A204.1 (cell line): ENCODE results near the gene ADORA3.

Experiments used
- FAIRE-seq: peaks from 2 replicates; lab custom pipeline; 2012; peaks lifted over from hg19 to GRCh38; lab: Jason Lieb, UNC

Gene ADORA3

DNA sequence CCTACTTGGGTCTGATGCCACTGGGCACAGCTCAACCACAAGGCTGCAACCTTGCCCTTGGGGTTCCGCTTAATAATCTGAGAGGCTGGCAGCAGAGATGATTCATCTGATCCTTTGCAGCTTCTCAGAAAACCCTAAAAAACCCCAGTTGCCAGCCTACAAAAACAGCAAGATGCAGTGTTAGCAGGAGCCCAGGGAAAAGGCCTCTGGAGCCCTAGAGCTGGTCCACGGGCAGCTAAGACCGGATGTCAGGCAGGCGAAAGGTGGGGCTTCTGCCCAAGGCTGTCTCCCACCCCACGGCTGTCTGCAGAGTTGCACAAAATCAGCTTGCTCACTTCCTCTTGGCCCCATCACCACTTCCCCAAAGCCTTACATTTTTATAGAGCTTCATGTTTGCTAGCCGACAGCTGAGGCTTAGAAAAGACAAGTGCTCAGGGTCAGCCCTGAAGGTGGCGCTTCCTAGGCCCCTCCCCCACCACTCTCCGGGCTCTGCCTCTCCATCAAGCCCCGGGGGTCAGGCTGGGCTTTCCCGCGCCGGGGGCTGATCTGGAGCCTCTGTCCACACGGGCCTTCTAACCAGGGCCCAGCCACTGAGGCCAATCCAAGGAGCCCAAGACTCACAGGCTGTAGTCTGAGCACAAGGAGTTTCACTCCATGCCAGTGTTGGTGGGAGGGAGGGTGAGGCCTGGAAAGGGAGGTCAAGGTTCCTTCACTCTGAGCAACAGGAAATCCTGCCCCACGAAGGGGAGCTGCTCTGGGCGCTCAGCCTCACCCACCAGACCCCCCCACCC, 4.2 kb upstream of the ADORA3 start:
- no peak for FAIRE-seq

DNA sequence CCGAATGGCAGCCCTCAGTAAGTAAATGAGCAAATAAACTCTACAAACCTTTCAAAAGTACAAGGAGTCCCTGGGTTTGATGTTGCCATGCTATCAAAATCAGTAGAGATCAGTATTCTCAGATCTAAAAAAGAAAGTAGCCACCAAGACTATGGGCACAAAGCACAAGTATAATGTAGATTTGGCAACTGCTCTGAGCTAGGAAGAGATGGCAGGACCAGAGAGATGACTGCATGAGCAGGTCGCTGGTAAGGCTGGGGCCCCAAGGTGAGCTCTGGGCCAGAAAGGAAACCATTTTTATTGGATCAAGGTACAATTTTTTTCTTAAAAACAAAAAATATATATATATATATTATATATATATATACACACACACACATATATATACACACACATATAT, 3.1 kb upstream of the ADORA3 start:
- no peak for FAIRE-seq

DNA sequence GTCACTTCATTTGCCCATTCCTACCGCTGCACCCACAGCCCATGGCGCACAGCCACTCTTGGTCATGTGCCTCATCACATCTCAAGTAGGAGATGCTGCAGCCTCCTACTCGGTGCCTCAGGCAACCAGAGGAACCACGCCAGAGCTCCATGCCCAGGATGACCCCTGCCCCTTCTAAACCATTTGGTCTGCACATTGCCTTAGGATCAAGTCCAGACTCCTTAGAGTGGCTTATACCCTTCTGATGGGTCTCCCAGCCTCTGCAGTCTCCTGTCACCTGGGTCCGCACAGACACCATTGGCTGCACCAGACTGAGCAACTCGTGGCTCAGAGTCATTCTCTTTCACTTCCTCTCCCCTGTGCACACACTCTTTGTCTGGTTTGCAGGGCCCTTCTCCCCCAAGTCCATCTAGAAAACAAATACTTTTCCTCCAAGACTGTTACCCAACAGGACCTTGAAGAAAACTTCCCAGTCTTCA, 2.2 kb upstream of the ADORA3 start:
- no peak for FAIRE-seq

DNA sequence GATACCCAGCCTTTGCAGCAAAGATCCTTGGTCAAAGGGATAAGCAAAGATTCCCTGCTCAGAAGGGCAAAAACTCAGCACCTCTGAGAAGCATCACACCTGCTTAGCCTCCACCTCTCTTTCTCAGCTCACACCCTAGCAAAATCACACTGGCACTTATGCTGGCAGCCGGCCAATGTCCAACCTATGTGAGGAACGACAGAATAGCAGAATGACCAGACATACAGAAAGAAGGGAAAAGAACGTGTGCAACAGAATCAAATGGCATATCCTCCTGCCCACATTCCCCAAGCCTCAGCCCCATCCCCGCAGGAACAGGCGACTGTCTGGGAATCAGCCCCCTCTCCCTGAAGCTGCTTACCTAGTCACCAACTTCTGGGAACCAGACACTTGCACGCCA, 664 bp upstream of the ADORA3 start:
- FAIRE-seq = no peak

DNA sequence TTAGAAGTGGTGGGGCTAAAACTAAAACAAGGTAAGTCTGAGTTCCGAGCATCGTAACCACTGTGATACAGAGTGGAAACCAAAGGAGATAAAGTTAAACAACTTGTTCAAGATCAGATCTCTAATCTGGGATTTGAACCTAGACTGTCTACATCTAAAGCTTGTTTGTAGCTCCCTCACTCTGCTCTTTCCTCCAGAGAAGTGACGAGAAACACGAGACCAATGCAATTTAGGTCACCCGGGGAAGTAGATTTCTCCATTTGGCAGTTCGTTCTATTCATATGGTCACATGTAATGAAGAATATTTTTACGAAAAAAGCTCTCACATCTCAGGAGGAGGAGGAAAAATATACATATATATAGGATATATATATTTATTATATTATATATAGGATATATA, 1.8 kb downstream of the ADORA3 start:
- FAIRE-seq = no peak

DNA sequence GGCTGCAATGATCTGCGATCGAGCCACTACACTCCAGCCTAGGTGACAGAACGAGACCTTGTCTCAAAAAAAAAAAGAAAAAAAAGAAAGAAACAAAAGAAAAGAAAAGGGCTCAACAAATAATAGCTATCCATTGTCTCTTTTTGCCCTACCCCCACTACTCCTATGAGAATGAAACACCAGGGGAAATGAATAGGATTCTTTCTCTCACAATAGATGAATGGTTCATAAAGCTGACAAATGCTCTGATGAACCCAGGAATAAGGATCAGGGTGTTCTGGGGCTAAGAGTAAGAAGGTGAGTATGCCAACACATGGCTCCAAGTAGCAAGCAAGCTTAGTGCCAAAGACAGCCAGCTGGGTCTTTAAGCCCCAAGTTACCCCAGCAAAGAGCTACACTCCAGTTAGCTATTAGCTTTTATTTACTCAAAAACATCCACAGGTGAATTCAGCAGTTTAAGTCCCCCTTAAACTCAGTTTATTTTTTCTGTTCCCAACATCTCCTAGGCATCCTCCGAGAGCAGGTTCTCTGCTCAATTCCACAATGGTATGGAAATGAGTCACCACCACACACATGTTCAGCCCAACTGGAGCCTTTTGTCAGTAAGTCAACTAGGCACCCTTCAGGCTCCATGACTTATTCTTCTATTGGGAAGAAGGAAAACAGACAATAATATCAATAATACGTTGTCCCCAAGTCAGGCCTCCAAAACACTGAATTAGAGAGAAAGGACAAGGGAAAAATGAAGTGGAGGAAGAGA, 4.2 kb downstream of the ADORA3 start:
- FAIRE-seq = no peak

DNA sequence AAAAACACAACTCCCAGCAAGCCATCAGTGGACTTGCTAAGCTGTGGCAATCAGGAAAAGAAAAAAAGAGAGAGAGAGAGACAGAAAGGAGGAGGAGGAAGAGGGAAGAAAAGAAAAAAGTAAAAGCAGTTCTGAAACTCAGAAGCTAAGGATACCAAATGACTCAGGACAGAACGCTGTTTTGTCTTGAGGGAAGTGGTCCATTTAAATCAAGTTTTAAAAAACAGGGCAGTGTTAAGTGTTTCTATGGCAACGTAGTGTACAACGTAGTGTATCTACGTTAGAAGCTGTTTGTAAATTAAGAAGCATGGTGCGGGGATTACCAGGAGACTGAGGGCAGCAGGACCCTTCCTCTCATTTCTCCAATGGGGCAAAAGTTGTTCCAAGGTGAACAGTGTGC, 5.8 kb downstream of the ADORA3 start:
- FAIRE-seq = no peak

DNA sequence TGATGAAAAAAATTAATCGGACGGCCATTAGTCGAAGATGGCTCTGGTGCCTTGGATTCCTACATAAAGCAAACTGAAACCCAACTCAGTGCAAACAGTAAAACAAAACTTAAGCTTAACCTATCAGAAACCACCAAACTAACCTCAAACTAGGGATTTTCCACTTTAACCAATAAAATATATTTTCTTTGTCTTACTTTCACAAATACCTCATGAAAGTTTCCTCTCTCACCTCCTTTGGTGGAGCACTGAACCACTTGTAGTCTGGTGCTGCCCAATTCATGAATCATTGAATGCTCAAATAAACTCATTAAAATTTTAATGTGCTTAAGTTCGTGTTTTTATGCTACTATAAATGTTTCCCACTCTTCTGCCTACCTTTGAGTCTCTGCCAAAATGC, 7.0 kb downstream of the ADORA3 start:
- FAIRE-seq = no peak

DNA sequence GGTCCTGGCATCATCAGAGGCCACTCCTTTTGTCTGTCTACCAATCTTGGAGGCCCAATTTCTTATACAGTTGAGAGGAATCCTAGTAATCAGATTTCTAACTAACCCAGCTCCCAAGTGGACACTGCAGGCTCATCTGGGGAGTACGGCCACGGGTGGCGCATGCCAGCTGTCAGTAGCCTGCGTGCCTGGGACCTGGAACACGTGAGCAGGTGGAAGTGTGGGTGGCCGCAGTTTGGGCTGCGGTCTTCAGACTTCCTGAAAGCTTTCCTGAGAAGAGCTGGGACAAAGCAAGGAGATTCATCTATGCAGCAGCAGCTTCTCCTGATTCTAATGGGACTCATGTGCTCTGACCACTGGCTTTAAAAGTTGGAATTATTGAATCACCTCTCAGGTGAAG, 12.4 kb downstream of the ADORA3 start:
- FAIRE-seq = no peak

DNA sequence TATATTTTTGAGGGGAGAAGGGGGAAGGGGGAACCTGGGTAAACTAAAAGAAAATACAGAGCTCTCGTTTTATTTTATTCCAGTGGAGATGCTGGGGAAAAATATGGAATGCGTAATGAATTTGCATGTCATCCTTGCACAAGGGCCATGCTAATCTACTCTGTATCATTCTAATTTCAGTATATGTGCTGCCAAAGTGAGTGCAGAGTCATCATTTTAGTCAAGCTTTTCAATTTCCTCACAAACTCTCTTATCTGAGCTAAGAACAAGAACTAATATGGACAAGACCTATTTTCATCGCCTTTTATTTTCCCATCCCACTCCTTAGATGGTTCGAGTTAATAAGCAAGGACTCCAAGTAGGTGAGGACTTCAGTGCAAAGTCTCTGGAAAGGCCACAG, 13.2 kb downstream of the ADORA3 start:
- FAIRE-seq = no peak

DNA sequence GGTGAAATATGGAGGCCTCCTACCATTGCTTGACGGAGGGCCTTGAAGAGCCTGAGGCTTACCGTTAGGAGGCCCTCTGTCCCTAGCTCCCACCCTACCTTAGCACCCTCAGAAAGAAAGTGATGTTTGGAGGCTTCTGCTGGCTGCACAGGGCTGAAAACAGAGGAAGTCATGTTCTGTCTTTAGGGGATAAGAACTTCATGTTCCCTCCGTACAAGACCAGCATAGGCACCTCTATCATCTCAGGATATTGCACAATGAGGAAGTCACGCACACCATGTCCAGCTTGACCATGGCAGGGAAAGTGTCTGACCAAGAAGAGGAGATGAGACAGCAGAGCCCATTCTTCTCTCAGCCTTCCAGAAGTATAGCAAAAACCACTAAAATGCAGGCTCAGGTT, 13.8 kb downstream of the ADORA3 start:
- no peak for FAIRE-seq

DNA sequence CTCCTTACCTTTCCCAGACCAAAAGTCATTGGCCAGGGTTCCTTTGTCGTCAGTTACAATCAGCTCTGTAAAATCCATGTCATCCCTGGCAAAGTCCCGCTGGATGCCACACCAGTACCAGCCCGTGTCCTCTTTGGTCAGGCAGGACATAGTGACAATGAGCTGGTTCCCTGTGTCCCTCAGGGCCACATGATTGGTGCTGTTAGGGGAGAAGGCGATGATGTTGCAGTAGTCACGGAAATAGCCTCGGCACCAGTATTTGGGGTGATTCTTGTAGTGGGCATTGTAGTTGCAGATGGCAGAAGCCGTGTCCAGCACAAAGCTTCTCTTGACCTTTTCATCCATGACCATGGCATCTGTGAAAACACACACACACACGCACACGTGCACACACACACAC, 14.8 kb downstream of the ADORA3 start:
- FAIRE-seq = no peak

DNA sequence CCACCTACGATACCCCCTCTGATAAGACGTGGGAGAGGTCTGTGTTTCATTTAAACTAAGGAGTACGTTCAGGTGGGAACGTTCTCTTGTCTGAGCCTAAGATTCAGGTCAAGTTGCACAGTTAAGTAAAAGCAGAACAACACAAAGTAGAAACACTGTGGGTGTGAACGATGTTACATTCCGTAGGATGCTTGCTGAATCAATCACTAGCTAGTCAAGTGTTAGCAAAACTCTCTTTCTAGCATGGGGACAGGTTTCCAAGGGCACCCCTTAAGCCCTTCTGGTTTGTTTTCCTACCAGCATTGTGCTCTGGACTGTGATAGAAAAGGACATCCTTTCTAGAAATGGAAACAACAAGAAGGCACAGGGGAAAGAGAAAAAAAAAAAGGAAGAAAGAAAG, 16.3 kb downstream of the ADORA3 start:
- FAIRE-seq = no peak

DNA sequence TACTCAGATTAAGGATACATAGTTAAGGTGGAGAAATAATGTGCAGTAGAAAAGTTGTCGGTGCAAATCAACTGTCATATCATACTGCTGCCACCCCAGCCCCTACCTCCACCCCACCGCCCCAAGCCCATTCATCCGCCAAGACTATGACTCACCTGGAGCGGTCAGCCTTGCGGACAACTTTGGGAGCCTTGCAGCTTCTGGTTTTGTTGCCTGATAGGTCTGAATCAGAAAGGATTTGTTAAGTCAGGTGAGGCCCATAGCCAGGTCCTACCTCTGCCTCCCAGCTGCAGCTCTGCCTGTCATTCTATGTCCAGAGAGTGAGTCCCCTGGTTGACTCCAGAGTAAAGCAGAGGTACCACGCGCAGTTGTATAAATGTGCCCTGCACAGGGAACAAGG, 17.0 kb downstream of the ADORA3 start:
- FAIRE-seq = no peak

DNA sequence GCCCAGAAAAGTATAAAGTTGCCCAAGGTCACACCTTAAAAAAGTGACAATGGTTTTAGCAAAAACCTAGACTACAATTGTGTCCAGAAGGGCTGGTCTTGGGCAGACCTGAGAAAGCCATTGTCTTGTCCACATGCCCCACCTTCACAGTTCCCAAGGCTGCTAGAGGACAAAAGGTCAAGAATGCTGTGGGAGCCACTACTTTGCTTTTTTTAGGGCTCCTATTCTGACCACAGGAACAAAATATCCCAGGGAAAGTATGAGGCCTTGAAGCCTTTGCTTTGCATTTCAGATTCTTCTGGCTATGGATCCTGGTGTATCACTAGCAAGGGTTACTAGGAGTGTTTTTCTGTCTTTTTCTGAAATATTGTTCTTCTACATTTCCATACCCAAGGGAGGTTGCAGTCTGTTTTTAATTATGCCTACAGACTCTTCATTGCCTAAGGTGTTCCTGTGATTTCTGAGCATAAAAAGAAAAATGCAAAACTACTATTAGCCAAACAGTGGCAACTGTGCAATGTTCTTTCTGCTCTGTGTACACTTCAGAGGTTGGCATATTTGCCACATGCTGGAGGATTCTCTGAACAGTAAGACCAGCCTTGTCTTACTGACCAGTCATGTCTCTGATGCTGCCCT, 18.9 kb downstream of the ADORA3 start:
- FAIRE-seq = no peak

DNA sequence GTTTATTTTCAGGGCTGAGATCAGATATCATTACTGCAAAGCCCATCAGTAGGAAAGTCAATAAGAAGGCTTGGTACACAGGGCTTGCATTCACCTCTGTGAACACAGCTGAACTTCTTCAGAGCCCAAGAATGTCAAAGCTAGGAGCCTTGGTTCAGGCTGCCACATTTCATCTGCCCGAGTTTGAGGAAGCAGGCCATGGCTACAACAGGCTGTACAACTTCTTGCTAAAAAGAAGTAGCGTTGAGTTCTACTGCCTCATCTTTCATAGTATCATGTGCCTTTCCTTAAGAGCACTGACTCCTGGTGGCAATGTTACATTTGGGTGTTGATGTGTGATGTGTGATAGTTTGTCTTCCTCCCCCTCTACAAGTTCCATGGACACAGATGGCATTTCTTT, 19.6 kb downstream of the ADORA3 start:
- FAIRE-seq = no peak

DNA sequence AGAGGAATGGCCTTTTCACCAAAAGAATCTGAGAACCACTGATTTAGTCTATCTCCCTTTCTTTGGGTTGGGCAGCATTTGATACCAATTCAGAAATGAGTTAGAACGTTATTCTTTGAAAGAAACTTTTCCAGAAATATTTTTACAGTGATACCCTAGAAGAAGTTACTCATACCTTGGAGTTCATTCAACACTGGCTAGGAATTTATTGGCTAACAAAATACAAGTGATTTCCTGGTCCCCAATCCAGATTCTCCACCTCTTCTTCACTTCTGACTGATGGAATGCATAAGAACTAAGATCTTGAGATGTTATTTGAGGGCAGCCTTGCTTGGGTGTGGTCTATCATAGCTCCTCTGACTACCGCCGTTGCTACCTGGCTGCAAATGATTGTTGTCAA, 20.3 kb downstream of the ADORA3 start:
- FAIRE-seq = no peak

DNA sequence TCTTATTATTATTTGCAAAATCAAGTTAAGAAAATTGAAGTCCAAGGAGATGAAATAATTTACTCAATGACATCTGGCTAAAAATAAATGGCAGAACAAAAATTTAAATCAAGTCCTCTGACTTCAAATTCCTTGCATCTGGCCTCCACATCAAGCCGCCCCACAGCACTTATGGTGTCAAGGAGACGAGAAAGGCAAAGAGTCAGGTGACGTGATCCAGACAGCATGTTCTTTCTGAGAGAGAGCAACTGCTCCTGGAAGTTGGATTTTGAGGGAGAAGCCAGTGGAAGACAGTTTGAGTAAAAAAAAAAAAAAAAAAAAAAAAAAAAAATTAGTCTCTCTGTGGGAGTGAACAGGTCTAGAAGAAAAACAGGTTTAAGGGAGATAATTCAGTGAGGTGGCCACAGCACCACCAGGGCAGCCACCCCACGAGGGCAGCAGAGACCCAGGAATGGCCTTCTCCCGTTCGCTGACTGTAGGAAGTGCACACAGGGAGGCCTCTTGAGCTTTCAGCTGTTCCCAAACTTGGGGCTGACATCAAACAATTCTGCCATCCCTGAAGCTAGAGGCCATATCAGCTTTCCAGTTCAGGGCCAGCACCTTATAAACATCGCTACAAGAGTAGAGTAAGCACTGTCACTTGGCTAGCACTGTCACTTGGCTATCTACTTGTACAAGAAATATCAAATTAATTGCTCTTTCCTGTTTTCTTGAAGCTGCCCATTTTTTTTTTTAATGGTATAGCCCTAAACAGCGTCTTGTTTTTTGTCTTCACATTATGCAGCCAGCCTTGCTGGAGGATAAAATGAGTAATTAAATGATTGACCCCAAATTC, 21.8 kb downstream of the ADORA3 start:
- no peak for FAIRE-seq

DNA sequence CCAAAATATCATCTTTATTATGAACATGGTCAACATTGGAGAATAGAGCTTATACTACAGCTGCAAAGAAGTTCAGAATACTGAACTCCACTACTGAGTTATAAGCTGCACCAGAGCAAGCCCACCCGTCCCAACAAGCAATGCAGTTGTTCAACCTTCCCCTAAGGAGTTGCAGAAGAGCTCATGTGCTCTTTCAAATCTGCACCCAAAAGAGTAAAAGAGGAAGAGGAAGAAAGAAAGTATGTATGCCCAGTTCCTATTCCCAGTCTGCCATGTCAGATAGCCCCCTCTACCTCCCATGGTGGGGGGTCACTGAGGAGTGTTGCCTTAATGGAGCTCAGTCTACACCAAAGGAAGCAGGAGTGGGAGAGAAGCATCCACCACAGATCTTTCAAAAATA, 22.8 kb downstream of the ADORA3 start:
- no peak for FAIRE-seq

DNA sequence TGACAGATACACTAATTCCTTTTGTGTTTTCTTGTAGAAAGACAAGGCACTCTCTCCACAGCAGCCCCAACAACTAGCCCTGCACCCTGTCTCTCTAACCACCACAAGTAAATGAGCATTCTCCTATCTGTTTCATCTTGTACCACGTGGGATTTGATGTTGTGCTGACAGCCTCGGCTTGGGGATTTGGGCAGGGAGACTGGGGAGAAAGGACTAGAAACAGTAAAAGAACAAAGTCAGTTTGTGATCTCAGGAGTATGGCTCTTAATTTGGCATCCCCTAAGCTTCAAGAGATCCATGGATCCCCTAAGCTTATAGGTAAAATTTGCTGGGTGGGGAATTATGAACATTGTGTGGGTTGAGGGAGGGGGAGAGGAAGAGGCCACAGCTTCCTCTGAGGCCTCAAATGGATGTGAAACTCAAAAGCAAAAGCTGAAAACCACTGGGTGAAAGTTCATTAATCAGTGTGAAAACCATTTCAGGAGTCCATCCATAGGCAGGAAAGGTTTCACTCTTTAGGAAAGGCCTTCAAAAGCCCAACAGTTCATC, 26.6 kb downstream of the ADORA3 start:
- no peak for FAIRE-seq

DNA sequence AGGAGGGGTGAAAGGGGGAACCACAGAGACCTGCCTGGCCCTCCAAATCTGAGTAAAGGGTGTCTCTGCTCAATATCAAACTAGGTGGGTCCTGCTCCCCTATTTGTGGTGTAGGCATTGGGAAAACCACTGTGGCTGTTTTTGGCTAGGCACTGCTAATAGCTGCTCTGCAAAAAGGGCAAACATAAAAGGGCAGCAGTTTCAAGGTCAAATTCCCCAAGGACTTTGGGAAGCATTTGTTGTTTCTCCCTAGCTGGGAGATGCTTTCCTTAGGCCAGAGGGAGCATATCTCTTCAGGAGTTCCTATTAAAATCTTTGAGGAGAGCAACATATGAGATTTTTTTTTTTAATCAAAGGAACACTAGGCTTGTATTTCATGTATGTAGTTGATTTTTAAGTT, 27.2 kb downstream of the ADORA3 start:
- FAIRE-seq = no peak

DNA sequence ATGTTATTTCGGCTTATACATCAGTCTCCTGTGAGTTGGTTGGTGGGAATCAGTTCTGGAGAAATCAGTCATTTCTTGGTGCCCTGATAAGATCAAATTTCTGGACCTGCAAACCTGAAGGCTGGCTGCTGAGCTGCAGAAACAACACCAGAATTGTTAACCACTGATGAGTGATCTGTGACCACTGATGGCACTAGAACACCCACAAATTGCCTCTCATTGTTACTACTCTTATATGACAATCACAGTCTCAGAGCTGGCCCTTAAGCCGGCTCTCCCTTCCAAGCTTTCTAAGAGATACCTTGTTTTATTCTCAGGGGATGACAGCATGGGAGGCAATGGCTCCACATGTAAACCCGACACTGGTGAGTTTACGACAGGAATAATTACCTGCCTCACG, 27.7 kb downstream of the ADORA3 start:
- no peak for FAIRE-seq
